ENCODE results near the gene CAPNS1. TPM values are rescaled to one million over a fixed set of nuclear protein-coding genes. Genes with fewer than 3 reads are reported as not detected.

The CAPNS1 gene
- total RNA-seq: 100 to 1,000 TPM; 179 to 235 (median 213) TPM

DNA sequence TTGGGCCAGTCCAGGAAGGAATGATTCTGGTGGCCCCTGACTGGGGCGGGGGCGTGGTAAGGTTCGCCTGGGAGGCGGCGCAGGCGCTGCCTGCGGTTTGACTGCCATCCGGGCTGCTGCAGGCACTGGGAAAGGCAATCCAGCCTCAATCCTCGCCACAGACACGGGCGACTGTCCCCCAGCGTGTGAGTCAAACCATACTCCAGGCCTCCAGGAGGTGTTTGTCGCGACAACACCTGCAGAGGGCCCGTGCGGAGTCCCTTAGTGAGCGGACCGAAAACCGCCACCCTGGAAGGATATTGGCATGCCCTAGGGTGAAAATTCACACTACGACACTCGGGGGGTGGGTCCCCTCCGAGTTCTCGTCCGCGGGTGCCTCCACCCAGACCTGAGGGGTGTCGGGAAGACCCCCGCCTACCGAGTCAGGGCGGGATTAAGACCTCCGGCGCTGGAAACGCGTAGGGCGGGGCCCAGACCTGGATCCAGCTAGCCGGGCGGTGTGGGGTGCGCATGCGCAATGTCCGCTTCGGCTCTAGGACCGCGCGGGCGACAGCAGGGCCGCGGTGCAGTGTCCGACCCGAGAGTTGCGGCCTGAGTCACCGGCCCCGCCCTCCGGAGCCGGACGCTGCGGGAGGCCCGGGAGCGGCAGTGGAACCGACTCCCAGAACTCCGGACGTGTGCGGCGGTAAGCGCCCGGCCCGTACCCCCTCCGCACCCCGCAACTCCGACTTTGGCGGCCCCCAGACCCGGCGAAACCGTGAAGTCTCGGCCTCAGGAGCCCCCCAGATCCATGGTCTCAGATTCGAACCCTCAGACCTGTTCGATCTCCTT lies at the start of gene CAPNS1:
TSS of gene CAPNS1 (plus strand) at position 594 of the 831 bp plus-strand sequence. CDS start 946 bp downstream, outside the sequence.
- Histone ChIP-seq H3K9me3 (no peaks in the 10 kb centered on the region), H3K4me3 (peak within 1 kb of the TSS; percentile 80 to 94 (median 86)), H3K36me3 (peaks cover 0 to 31% (median 10%) of the 10 kb centered on the region in 3 donors), H3K4me1 (peaks cover 5 to 37% (median 10%) of the 10 kb centered on the region in 4 donors), H3K27me3 (no peaks in the 10 kb centered on the region), H3K27ac (peak within 1 kb of the TSS; percentile 83 to 100 (median 98))
- peak; percentile 87 to 92 for DNase-seq (ENCODE audit: low spot score in 2 of 2)
- 0 to 1% methylated on average over 13 to 54 of the region's 75 CpGs for WGBS, 2 donors
- TF ChIP-seq EP300 (IDR thresholded peaks at IDR 0.05): peak; percentile 86 to 95
- peak; percentile 91 to 95 for TF ChIP-seq POLR2A (IDR thresholded peaks at IDR 0.05)
- TF ChIP-seq CTCF (IDR thresholded peaks at IDR 0.05): peak in 2 of 5 experiments; percentile 24 to 52

DNA sequence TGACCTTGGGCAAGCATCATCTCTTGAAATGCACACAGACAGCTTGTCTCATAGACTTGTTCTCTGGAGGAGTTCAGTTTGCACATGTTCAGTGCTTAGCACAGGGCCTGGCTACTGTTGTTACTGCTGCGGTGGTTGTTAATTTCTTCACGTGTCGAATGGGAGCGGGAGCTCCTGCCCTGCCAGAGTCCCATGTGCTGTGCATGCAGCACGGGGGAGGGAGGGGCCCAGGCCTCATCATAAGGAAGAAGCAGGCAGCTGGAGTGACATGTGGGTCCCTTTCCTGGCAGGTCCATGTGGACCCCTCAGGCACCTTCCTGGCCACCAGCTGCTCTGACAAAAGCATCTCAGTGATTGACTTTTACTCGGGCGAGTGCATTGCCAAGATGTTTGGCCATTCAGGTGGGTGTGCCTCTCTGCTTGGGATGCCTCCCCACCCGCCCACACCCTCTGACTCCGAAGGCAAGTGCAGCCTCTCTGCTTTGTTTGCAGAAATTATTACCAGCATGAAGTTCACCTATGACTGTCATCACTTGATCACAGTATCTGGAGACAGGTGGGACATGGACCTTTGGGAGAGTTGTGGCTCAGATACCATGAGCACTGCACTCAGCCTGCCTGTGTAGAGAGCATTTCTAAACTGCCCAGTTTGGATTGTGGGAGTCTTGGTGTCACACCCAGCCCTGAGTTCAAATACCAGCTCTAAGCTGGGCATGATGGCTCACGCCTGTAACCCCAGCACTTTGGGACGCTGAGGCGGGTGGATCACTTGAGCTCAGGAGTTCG lies 48.8 kb upstream of the CAPNS1 start:
- TF ChIP-seq EP300 (IDR thresholded peaks at IDR 0.05) (no peak), CTCF (IDR thresholded peaks at IDR 0.05) (no peak), POLR2A (IDR thresholded peaks at IDR 0.05) (no peak)
- no peak for DNase-seq (ENCODE audit: low spot score in 2 of 2)
- 70 to 80% methylated on average over 13 of the region's 13 CpGs for WGBS, 2 donors
- Histone ChIP-seq H3K9me3 (no peaks in the 10 kb centered on the region), H3K36me3 (no peaks in the 10 kb centered on the region), H3K27me3 (no peaks in the 10 kb centered on the region), H3K27ac (no peak overlapping the region), H3K4me1 (peaks cover 0 to 15% (median 5%) of the 10 kb centered on the region in 4 donors), H3K4me3 (no peak overlapping the region)

- H3K27ac ChIP-seq: peak overlapping the region in 1 of 4 donors; percentile 61
- WGBS, 2 donors: 82 to 88% methylated on average over 7 of the region's 7 CpGs
Measured at GRCh38 chr19:36092566-36092965, 47.3 kb upstream of the CAPNS1 start.

DNA sequence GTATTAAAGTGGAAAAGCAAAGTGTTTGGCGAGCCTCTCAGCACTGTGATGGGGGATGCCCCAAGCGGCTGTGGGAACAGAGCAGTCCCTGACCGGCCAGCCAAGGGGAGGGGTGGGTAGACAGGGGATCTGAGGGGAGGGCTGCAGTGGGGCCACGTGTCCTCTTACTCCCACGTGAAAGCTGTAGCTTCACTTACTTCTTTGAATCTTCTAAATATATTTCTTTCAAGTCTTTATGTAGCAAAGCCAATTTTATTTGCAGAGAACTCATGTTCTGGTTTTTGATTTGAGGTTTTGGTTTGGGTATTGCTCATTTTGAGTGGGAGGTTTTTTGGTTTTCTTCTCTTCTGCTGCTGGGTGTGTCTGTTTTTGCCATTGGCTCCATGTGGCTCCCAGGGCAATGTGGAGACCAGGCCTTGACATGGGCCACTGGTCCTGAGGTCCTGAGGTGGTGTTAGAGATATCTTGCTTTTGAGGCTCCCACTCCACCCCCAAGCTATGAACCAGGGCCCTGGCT lies 46.7 kb upstream of the CAPNS1 start:
- Histone ChIP-seq H3K9me3 (no peaks in the 10 kb centered on the region), H3K4me3 (no peak overlapping the region), H3K27ac (peak overlapping the region in 2 of 4 donors; percentile 52 to 61), H3K4me1 (peaks cover 0 to 27% (median 5%) of the 10 kb centered on the region in 4 donors), H3K27me3 (no peaks in the 10 kb centered on the region), H3K36me3 (no peaks in the 10 kb centered on the region)
- no peak for DNase-seq (ENCODE audit: low spot score in 2 of 2)
- 70 to 74% methylated on average over 5 of the region's 5 CpGs for WGBS, 2 donors
- TF ChIP-seq EP300 (IDR thresholded peaks at IDR 0.05): no peak
- TF ChIP-seq CTCF (IDR thresholded peaks at IDR 0.05): no peak

More at GRCh38 chr19:36092566-36092965, 47.3 kb upstream of the CAPNS1 start:
- Histone ChIP-seq H3K27me3 (no peaks in the 10 kb centered on the region), H3K36me3 (no peaks in the 10 kb centered on the region), H3K9me3 (no peaks in the 10 kb centered on the region), H3K4me1 (peaks cover 0 to 26% (median 5%) of the 10 kb centered on the region in 4 donors), H3K4me3 (no peak overlapping the region)
- TF ChIP-seq EP300 (IDR thresholded peaks at IDR 0.05) (no peak), CTCF (IDR thresholded peaks at IDR 0.05) (no peak)
- DNase-seq (ENCODE audit: low spot score in 2 of 2): no peak
